A204.1 (cell line): ENCODE data around the gene CHAD.
"Not testable (repeated sequence)": the region's sequence is repeated elsewhere in the genome, so short reads cannot be mapped to it uniquely, and the experiment has no call there.

Experiments
- FAIRE-seq: peaks from 2 replicates; lab custom pipeline; 2012; peaks lifted over from hg19 to GRCh38; lab: Jason Lieb, UNC

Gene CHAD

GRCh38 chr17:50426814-50427787, 41.6 kb downstream of the CHAD start:
- FAIRE-seq: no peak

- no peak for FAIRE-seq
Observed at GRCh38 chr17:50426472-50426782, 42.3 kb downstream of the CHAD start.

GRCh38 chr17:50425682-50426471, 42.8 kb downstream of the CHAD start, which contains the start of gene ACSF2:
TSS of gene ACSF2 (plus strand) at chr17:50426218. CDS start at chr17:50426262, 44 bp downstream.
- FAIRE-seq: no peak

- no peak for FAIRE-seq
Observed at GRCh38 chr17:50424996-50425681, 43.5 kb downstream of the CHAD start.

- FAIRE-seq: no peak
Observed at GRCh38 chr17:50424246-50424995, 44.3 kb downstream of the CHAD start.

GRCh38 chr17:50423553-50424159, 45.0 kb downstream of the CHAD start:
- FAIRE-seq: no peak

GRCh38 chr17:50422738-50423137, 45.9 kb downstream of the CHAD start:
- no peak for FAIRE-seq

GRCh38 chr17:50421308-50422051, 47.2 kb downstream of the CHAD start:
- FAIRE-seq: no peak

- FAIRE-seq: no peak
Observed at GRCh38 chr17:50420419-50421112, 48.1 kb downstream of the CHAD start.

GRCh38 chr17:50419577-50419976, 49.1 kb downstream of the CHAD start:
- FAIRE-seq: not testable (repeated sequence)

GRCh38 chr17:50414808-50415207, 53.9 kb downstream of the CHAD start:
- FAIRE-seq: no peak
